COR-L47 (cell line): ENCODE measurements around the gene MACROD2.
A peak's percentile ranks its signal among the peaks of the same experiment; 100 is the strongest.
"Not testable (repeated sequence)": the region's sequence is repeated elsewhere in the genome, so short reads cannot be mapped to it uniquely, and the experiment has no call there.

Source experiments
- DNase-seq: peaks from one replicate; lab custom pipeline; 2025; lab: John Stamatoyannopoulos, UW

The MACROD2 gene

DNA sequence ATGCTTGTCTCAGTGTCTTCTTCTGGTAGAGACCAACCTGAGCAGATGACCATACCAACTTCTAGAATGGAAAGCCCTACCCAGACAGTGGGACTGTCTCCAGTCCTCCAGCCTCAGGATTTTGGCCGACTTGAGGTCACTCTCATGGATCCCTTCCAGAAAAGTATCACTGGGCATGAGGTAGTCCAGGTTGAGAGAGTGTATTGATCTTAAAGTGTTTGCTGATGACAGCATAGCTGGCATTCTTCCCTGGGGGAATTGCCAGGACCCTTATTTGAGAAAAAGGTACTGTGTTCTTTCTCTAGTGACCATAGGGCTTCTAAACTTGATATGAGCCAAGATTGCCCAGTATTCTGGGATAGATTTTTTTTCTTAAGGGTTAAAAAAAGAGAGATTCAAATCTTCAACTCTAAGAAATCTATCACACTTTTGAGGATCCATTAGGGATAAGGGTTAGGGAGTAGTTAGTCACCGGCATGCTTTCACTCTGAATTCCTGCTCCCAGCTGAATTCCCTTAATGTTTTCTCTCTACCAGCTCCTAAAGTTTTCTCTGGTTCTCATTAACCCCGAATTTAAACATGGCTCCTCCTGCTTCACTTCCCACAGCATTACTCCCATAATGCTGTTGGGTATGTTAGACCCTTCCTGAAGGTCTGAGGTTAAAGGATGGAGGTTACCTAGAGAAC is 415.7 kb downstream of the MACROD2 start:
- no peak for DNase-seq

DNA sequence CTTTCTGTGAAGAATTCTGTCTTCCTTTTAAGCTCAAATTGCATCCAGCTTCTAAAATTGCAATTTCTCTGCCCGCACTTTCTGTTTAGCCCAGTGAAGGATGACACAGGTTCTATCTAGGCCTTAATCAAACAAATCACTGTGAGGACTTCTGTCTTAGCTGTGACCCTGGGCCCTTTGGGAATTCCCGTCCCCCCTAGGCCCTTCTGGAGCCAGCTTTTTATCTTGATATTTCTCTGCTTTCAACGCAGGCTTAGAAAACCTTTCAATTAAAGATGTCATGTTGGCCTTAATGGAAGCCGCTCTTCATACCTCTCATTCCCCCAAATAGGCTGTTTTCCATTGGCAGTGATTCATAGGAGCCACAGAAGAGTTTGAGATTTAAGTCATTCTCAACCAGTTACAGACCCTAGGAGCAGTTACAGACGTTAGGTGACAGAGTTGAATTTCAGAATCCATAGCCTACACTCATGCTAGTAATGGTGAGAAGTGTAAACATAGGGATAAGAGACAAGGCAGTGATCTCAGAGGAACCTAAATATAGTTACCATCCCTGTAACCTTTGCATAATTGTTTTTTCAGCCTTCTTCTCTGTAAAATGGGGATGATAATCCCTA is 416.9 kb downstream of the MACROD2 start:
- no peak for DNase-seq

DNA sequence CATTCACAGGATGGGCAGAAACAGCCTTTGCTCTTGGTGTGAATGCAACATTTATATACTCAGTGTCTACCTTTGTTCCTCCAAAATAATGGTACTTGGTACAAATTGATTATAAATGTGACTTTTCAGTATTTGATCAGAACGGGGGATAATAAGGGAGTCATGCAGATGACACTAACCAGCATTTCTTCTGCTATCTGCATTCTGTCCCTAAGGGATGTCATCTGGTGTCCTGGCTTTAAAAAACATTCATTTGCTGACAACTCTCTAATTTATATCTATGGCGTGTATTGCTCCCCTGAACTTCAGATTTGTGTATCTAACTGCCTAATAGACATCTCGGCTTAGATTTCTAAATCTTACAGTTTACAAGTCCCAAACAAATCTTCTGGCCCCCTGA is 418.5 kb downstream of the MACROD2 start:
- no peak for DNase-seq

DNA sequence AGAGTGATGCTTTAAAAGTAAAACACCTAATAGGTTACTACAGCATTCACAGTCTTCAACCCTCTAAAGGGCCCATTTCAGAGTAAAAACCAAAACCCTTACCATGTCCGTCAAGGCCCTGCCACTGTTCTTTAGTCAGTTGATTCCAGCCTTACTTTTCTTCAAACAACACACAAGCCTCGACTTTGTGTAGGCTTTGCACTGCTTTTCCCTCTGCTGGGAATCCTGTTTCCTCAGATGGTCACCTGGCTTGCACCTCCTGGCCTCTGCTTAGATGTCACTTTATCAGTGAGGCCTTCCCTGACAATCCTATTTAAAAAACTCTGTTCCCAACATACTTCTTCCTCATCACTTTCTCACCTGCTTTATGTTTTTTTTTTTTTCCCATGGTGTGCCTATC is 419.2 kb downstream of the MACROD2 start:
- DNase-seq: no peak

DNA sequence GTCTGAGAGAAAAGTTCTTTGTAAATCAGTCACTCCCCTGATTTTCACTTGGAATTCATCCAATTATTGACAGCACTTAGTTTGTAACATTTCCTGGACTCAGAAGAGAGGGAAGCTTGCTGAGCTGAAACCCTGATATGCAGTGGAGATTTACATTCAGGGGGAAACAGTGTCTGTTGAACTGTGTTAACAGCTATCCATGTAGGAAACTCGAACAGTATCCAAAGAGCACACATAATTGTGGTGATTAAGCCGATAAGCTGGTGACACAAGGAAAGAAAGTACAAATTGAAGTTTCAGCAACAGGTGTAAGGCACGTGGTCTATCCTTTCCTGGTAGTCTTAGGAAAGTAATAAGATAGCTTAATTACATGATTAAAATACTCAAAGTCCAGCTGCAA is 420.2 kb downstream of the MACROD2 start:
- peak; percentile 31 for DNase-seq

DNA sequence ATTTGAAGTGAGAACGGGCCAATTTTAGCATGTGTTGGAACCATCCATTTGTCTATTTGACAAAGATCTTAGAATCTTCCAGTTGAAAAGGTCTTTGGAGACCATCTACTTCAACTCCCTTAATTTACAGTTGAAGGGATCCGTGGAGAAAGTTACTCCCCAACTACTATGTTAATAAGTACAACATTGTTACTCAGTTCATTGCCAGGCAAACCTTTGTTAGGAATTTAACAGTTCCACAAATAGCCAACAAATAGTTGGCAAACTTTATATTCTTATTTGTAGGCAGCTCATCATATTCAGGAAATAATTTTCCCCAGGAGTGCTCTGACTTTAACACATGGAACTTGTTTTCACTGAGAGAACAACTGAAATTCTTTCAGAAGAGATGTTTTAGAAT is 423.1 kb downstream of the MACROD2 start:
- no peak for DNase-seq

DNA sequence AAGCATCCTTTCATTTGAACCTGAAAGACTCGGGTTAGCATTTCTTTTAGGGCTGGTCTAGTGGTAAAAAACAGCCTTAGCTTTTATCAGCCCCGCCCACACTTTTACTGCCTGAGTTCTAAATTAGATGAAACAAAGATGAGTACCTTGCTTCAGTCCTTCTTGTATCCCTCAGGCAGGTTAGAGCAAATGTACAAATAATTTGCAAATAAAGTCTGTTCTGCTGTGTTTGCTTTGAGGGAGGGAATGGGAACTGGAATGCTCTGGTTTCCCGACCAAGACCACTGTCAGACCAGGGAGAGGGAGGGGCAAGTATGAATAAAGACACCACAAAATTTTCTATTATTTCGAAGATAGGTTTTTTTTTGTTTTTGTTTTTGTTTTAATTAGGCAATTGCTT is 427.6 kb downstream of the MACROD2 start:
- no peak for DNase-seq

DNA sequence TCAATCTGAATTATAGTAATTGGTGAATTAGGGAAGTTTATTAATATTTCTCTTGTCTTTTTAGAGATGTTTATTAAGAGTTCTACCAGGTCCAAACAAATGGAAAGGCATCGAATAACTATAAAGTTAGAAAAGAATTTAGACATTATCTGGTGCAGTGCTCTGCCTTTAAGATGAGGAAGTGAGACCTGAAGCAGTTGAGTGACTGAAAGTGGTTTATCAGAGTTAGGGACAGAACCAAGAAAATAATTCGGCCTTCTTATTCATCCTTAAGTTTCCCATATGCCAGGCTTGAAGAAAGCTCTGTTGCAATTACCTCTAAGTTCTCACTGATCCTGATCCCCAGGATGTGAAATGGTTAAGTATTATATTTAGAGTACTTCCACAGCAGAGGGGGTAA is 436.3 kb downstream of the MACROD2 start:
- DNase-seq: no peak

DNA sequence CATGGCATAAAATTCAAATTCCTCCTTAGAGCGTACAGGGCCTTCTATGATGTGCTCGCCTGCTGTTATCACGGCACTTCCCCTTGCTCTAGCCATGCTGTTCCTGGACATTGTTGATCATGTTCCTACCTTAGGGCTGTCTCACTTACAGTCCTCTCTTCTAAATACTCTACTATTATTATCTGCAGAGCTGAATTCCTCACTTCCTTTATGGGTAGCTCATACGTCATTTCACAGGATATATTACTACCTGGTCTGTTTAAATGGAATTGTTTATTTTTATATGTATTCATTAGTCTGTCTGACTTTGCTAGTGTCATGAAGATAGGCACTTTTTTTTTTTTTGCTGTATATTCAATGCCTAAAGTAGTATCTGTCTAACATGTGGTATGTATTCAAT is 436.8 kb downstream of the MACROD2 start:
- no peak for DNase-seq

DNA sequence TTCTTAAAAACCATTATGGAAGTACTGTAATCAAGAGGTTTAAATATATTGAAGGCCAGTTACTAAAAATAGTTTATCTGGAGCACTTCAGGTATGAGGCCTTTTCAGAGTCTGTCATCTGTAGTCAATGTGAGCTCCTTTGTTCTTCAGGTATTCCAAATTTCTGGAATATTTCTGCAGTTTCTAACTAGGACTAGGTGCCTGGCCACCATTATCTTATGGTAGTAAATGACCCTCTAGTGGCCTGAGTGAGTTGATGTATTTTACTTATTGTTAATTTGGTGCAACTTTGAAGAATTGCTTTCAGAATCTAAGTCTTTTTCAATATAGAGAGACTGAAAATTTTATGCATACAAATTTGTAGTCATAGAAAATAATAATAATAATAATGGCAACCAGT is 437.3 kb downstream of the MACROD2 start:
- DNase-seq: no peak

DNA sequence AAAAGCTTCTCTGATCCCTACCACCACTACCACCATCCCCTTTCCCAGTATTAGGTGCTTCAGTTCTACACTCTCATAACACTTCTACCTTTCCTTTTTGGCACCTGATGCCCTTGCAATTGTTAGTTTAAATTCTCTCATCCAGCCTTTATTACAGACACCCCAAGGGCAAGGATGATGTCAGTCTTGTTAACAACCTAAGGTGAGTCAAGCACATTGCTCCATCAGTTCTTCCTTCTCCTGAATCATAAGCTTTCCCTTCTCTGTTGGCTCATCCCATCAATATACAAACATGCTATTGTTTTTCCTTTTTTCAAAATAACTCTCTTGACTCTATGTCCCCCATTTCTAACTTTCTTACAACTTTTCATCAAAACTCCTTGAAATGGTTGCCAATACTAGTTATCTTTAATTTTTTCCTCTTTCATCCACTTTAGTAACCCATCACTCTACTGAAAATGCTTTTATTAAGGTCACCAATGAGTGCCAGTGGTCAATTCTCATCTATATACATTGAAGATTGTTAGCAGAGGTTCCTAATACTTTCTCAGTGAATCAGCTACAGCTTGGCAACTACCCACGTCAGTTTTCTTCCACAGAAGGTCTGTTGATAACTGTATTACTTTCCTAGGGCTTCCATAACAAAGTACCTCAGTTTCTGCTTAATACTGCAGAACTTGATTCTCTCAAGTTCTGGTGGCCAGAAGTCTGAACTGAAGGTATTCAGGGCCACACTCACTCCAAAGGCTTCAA is 439.2 kb downstream of the MACROD2 start:
- no peak for DNase-seq

DNA sequence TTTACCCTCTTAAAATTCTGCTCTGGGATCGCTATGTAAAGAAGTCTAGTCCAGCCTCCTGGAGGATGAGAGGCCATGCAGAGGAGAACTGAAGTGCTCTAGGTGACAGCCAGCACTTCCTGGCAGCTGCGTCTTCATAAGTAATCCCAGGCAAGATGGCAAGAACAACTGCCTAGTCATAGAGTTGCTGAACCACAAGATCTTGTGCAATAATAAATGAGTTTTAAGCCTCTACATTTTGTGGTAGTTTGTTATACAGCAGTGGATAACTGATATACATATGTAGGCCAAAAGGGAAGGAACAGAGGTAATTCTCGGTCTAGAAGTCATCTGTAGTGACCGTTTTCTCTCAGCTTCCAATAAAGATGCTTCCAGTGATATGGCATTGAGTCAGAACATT is 445.9 kb downstream of the MACROD2 start:
- DNase-seq: no peak

DNA sequence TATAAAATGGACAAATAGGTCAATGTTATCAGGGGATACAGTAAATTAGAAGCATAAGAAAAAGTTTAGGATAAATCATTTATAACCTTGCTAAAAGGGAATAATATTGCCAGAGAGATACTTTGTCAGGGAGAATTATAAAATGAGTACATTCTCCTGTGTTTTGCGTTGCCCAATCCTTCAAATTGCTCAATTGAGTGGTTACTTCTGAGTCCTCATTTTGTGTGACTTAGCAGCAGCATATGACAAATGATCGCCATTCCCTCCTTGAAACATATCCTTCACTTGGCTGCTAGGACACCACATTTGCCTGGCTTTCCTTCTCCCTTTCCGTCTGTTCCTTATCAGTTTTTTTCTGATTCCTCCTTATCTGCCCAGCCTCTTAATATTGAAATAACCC is 448.8 kb downstream of the MACROD2 start:
- no peak for DNase-seq

DNA sequence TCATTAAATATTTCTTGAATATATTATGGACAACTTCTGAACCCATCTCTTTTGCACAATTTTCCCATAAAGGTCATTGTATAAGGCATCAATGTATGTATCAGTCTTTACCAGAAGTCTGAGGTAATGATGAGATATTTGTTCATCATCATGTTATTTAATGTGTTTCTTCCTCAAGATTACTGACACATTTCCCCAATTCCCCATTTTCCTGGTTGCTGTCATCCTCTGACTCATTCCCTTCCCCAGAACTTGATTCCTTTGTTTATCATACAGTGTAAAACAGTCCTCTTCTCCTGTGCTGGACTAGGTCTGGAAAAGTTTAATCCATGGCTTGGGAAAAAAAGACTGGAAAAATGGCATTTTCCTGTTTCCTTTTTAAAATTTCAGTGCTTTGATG is 450.0 kb downstream of the MACROD2 start:
- no peak for DNase-seq

DNA sequence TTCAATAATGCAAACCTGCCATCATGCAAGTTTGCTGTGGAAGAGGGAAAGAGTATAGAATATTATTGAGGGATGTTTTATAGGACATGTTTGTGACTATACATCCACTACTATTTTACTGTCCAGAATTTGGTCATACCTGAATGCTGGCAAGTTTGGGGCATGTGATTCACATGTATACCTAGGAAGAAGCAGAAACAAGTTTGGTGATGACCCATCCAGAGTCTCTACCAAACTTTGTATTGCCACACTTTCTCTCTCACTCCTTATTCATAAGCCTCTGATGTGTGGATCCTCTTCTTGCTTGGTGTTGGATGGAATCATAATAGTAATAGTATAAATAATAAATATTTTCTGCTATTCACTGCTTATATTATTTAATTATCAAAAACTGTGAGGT is 450.6 kb downstream of the MACROD2 start:
- no peak for DNase-seq

DNA sequence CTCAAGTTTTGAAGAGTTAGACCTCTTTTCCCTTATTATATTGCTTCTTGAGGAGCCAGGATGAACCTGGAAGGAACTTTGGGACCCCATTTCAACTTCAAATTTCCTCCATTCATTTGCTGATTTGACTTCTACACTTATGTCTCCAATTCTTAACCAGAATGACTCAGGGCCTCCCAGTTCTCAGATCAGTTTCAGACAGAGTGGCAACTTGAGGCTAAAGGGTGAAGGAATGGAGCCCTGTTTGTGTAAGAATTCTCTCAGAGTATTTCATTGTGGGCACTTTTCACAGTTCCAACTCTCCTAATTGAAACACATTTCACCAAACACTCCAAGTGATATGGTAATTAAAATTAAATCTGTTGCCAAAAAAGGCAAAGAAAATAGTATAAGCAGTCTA is 451.1 kb downstream of the MACROD2 start:
- no peak for DNase-seq

DNA sequence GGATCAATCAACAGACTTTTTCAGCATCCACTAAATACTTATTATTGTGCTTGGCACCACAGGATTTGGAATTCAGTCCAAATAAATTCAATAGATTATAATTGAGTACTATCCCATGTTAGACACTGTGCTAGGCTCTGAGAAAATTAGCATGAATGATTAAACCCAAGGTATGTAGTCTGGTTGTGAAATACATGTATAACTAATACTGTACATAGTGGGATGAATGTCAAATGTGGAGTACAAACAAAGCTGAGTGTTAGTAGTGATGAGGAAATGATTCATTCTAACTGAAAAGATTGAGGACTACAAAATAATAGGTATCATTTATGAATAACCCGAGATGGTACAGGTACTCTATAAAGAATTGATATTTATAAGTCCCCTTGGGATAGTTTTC is 454.0 kb downstream of the MACROD2 start:
- no peak for DNase-seq

DNA sequence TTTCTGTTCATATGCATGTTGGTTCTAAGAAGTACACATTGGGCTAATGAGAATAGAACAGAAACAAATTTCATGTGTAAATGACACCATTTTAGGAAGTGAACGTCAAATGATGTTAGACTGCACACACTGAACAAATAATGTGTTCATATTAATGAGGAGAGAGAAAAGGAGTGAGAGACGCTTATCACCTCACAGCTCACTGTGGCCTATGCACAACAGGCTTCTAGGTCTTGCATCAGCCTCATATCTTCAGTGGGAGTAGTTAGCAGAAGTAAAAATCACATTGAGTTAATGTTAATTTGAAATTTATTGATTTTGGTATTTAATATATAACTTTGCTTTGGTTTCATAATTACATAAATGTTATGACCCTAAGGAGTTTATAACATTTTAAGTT is 454.9 kb downstream of the MACROD2 start:
- no peak for DNase-seq

DNA sequence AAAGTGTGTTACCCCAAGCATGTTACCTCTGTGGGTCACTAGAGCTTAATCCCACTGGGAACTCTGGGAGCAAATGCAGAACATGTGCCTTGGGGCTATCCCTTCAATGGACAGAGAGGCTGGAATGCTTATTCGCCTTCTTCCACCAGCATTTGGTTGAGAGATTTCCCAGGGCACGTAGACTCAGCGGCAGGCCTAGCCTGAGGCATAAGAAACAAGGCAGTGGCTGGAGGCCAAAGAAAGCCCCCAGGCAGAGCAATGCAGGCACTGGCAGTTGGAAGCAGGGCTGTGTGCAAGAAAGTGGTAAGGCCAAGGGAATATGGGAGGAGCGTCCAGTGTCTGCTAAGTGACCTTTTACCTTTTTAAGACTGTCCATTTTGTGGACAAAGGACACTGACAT is 456.1 kb downstream of the MACROD2 start:
- DNase-seq: no peak

DNA sequence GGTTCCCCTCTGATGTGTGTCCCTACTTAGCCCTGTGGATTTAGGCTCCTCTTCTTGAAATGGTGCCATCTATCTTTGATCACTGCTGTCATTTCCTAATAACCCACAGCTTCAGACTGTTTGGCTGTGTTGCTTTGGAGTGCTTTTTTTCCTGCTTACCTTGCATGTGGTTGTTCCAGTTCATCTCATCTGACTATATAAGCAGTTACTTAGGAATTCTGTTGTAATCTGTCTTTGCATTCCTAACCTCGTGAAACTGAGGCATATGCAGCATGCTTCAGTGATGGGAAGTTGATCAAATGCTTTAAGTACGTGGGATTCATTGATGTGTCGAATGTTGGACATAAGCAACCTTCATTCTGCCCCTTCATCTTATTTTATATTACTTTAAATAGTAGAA is 457.9 kb downstream of the MACROD2 start:
- DNase-seq: no peak

DNA sequence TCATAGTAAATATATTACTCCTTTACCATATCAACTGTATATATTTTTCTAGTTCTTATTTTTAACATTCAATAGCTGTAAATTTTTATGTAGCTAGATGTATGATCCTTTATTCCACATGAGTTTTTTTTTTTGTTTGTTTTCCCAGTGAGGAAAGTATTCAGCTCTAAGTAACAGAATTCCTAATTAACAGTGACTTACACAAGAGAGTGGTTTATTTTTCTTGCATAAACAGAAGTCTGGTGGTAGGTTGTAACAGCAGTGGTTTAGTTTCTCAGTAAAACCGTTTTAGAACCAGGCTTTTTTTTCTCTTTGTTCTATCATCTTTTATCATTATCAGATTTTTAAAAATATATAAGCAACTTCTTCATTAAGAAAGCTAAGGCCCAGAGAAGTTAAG is 459.0 kb downstream of the MACROD2 start:
- no peak for DNase-seq

DNA sequence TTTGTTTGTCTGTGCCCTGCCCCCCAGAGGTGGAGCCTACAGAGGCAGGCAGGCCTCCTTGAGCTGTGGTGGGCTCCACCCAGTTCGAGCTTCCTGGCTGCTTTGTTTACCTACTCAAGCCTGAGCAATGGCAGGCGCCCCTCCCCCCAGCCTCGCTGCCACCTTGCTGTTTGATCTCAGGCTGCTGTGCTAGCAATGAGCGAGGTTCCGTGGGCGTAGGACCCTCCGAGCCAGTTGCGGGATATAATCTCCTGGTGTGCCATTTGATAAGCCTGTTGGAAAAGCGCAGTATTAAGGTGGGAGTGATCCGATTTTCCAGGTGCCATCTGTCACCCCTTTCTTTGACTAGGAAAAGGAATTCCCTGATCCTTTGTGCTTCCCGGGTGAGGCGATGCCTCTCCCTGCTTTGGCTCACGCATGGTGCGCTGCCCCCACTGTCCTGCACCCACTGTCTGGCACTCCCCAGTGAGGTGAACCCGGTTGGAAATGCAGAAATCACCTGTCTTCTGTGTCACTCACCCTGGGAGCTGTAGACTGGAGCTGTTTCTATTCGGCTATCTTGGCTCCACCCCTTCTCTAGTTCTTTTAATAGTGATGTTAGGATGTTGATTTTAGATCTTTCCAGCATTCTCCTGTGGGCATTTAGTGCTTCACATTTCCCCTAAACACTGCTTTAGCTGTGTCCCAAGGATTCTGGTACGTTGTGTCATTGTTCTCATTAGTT is 471.9 kb downstream of the MACROD2 start:
- DNase-seq: not testable (repeated sequence)
